ENCODE results near the gene TNNI3K.

GRCh38 chr1:74236440-74236839 is 1.3 kb downstream of the TNNI3K start:
- TF ChIP-seq CTCF (conservative IDR thresholded peaks at IDR 0.05; ENCODE audit: low read depth, low read length) (no peak), EZH2phosphoT487 (IDR thresholded peaks at IDR 0.05; ENCODE audit: borderline replicate concordance, low read length) (no peak)
